Measurements from ENCODE around the gene AP5B1.

Gene AP5B1
- total RNA-seq, result 34.3 to 70.8 (median 42.1) reads per million in 3 experiments

- DNase-seq, result peak; percentile 59
Measured at GRCh38 chr11:65780770-65781151, at the start of gene AP5B1. Gene AP5B1 (minus strand): TSS chr11:65780976. CDS start chr11:65780591, 385 bp downstream.

- no peak for DNase-seq
Measured at GRCh38 chr11:65829459-65829858, 48.7 kb upstream of the AP5B1 start.

- no peak for DNase-seq
Measured at GRCh38 chr11:65826984-65827735, 46.4 kb upstream of the AP5B1 start.

DNA sequence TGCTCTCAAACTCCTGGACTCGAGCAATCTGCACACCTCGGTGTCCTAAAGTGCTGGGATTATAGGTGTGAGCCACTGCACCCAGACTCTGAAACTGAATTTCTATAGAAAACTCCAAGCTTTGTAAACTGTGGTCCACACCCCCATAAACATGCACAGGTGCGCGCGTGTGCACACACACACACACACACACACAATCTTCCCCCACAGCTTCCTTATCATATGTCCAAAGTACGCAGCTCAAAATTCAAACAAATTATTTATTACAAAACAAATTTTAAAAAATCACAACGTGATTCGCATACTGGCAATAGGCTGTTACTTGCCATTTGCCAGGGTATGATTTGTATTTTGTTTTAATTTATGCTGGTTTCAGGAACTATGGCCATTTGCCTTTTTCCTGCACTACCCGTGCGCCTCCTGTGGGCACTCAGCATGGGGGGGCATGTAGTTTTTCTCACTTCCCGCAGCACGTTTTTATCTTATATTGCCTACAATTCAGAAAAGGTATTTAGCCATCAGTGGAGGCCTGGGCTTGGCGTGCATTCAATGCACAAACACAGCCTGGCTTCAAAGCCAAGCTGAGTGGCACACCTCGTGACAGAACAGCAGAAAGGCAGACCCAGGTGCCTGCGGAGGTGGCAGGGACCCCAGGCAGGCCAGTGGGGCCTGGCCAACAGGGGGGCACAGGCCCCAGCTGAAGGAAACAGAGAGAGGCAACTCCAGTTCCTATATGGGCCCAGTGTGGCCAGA is 42.2 kb upstream of the AP5B1 start:
- DNase-seq, result no peak

DNA sequence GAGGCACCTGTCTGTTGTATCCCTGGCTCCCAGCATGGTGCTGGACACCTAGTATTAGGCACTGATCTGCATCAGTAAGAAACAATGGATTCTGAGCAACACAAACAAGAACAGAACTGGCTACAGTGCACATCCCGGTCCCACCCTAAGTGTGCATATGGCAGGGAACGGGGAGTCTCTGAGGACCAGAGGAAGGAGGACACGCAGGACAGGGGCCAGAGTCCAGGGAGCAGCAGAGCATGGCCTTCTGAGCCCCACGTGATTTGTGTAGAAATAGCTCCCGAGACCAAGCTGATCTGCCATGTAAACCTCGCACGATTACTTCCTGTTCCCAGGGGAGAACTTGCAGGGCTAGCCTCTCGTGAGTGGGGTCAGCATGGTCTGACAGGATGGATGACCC is 40.3 kb upstream of the AP5B1 start:
- no peak for DNase-seq

DNA sequence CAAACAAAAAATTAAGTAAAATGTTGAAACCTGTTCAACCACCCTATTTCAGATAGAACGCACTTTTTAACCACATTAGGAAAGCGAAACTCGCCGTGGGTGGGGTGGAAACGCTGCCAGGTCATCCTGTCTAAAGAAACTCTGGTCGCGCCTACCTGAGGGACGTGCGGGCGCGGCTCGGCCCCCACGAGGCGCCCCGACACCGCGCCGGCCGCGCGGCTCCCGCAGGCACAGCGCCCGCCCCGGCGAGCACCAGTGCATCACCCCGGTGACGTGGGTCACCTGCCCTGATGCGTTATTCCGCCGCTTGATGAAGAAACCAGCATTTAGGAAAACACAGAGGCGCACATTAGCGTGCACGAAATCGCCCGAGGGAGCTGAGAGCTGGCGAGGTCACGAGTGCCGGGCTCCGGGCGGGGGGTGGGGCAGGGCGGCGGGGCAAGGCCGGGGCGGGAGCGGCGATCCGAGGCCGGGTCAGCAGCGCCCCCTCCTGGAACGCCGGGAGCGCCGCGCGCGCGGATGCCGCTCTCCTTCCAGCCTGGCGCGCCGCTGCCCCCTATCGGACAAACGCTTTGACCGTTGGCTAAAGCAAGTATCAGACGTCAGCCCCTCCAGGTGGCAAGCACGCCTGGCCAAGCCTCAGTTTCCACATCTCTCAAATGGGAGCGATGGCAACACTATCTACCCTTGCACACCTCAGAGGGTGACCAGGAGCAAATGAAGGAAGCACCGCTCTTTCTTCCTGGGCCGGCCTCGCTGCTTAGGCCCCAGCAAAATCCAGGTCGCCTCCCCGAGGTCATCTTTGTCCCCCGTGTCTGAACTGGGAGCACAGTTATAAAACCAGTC is 37.3 kb upstream of the AP5B1 start:
- DNase-seq, result peak; percentile 85

DNA sequence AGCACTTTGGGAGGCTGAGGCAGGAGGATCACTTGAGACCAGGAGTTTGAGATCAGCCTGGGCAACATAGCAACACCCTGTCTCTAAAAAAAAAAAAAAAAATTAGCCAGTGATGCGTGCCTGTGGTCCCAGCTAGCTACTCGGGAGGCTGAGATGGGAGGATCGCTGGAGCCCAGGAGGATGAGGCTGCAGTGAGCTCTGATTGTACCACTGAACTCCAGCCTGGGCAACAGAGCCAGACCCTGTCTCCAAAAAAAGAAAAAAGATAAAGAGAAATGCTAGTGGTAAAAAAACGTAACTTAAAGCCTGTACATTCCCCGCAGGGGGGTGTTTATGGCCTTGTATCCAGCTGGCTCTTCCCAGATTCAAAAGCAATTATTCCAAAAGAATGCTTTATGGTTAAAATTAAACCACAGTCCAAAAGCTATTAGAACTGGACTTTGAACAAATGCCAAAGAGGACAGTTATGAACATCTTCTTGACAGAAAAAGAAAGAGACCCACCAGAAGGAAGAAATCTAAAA is 36.6 kb upstream of the AP5B1 start:
- no peak for DNase-seq

DNA sequence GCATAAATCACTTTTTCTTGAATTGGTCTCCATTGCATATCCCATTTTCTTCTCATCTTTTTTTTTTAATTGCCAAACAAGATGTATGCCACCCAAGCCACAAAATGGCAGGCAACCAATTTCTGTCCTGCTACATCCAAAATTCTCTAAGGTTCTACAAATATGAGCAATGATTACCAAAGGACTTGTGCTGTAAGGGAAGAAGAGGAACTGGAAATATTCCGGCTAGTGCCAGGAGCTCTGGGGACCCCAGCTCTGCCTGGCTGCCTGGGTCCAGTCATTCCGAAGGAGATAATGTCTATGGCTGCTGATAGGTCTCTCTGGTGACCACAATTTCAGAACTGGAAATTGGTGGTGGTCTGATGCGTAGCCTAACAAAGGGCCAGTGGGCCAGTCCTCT is 35.9 kb upstream of the AP5B1 start:
- no peak for DNase-seq

DNA sequence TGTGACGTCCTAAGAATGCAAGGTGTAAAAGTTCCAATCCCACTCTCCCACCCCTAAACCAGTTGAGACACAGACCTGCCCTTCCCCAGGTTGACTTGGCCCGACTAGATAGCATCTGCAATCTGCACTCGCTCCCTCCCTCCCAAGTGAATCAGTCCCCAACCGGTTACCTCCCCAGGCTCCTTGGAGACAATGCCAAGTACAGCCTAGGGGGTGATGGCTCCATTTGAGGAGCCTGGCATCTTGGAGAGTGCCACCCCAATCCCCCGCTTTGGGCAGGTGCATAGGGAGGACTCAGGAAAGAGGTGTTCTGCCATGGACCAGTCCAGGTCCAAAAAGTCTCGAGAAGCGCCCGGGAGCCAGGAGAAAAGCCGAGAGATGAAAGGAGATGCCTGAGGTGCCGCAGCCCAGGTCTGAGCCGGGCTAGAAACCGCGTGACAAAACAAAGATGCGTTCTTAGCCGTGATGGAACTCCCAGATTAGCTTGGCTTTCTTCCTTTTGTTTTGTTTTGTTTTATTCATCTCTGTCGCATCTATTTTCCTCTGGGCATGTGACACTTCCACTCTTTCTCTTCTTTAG is 34.3 kb upstream of the AP5B1 start:
- DNase-seq, result no peak

DNA sequence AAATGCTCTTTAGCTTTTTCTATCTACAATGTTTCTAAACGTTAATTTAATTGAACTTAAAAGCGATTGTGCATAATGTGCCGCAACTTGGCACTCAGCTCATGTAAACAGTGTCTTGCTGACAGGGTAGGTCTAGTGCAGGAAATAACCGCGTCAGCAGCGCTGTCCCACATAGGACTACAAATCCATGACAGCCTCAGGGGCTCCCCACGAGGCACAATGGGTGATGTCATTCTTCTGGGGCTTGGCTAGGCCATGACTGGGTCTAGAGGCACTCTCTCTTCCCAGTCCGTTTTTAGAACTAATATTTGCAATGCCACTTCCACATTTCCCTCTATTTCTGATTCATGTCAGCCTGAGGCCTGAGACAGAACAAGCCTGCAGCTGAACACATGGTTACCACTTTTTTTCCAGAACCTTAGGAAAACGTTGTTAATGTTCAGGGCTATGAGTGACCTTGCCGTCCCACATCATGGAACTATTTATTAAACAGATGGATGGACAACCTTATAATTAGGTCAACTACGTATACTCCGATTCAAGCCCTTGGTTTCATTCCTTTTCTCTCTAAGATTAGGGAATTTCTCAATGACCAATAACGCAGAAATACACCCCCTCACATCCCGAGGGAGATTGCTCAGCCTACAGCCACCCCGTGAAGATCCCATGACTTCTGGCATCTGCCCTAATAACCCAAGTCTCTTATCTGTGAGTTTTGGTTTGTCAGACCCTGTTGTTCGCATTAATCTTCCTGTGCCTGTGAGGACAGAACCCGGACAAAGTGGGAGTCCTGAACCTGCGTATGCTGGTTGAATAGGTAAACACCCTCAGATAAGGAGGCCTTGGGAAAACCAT is 33.6 kb upstream of the AP5B1 start:
- DNase-seq, result no peak

DNA sequence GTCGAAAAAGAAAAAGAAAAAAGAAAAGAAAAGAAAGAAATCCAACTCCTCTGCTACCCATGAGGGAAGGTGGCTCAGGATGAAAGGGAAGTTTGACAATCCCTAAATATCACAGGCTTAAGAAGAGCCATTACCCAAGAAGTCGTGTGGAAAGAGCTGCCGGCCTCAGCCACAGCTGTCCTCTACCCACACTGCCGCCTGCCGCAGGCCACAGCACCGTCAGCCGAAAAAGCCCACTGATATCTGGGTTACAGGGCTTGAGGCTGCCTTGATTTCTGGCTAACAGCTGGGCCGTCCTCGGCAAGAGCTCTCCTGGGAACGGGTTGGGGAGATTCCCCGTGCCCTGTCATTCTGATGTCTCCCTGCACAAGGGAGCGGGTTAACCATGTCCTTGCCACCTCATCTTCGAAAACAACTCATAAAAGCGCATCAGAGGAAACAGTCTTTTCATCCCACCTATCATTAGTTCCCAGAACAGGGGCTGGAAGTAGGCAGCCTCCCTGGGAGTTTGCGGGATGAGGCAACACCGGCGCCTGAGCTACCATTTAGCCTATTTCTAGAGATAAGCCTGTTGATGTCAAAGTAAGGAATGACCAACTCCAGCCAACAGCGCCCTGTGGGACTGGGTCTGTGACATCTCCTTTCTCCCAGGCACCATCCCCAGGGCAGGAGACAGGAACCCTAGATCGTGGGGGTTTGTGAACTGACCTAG is 31.1 kb upstream of the AP5B1 start:
- no peak for DNase-seq

DNA sequence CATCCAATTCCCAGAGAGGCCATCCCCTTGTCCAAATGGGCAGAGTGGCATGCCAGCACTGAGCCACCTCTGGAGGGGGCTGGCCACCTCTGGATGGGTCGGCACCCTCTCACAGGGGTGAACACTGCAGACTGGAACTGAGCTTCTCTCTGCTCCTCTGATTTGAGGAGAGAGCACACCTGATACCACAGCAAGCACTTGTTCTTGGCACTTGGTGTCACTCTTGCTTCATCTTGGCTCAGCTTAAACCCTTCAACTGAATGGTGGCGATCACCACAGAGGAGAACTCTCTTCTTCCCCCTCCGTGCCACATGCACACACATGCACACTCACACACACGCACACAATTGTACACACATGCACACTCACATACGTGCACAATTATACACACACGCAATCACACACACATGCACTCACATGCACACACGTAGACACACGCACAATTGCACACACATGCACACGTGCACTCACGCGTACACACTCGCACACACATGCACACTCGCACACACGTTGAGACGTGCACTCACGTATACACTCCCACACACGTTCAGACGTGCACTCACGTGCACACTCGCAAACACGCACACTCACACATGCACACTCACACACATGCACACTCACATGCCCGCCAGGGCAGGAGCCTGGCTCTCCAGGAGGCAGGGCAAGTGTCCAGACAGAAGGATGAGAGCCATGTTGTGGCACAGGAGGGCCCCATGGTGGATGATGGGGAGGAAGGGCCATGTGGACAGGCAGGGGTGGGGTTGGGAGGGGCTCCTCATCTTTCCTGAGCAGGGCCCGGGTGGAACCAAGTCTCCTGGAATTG is 29.5 kb upstream of the AP5B1 start:
- DNase-seq, result peak; percentile 20

DNA sequence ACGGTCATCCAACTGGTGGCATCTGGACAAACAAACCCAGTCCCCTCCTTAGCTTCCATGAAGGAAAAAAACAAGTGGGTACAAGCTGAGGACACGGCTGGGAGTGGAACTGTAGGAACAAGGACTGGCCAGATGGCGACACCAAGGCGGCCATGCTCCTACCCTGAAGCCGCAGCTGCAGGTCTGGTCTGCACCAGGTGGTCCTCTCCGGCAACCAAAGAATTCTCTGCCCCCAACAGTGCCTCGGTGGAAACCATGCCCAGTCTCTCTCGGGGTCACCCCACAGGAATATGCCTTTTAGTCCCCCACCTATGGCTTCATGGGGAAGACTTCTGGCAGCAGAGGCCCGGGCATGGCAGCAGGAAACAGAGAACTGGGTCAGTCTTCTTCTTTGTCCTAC is 28.7 kb upstream of the AP5B1 start:
- no peak for DNase-seq

GRCh38 chr11:65808744-65809341 is 28.1 kb upstream of the AP5B1 start:
- no peak for DNase-seq

DNA sequence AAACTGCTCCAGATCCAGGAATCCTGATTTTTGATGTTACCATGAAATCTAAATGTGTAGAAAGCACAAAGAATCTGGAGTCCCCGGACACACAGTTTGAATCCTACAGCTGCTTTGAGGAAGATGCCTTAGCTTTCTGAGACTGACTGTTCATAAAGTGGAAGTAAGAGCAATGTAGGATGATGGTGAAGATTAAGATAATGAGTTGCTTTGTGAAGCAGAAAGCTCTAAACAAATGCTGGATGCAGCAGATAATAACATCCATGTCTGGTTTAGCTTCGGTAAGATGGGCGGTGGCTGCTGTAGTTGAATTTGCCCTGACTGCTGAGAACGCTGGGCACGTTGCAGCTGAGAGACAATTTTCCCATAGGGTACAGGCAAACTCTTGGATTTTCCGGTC is 26.2 kb upstream of the AP5B1 start:
- DNase-seq, result no peak

DNA sequence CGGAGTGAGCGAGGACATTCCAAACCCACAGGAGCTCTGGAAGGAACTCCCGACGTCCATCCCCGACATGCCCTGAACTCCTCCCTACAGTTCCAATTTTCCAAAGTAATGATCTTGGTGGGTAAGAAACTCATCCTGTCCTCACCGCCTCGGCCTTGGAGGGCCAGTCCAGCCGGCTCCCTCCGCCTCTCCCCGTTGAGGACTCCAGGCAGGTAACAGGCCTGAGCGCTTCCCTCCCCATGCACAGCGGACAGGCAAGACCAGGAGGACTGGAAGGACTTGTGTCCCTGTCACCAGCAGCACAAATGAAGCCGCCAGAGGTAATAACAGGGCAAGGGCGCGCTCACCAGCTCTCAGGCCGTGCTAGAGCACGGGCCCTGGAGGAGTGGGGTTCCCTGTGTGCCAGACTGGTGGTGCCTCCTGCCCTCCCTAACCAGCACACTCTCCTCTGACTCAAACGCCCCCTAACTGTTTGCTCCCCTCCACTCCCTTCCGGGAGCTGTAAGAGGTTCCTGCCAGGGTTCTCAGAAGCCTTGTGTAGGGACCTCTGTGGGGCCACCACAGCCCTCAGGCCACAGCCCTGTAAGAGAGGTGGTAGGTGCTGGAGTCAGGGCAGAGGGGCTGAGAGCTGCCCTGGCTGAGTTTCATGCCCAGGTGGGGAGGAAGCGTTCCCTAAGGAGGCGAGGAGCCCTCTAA is 23.2 kb upstream of the AP5B1 start:
- DNase-seq, result no peak

- no peak for DNase-seq
Measured at GRCh38 chr11:65802841-65803240, 22.1 kb upstream of the AP5B1 start.

GRCh38 chr11:65801153-65801987 is 20.6 kb upstream of the AP5B1 start:
- DNase-seq, result no peak
